ENCODE measurements around the gene NAALAD2. TPM values are rescaled to one million over a fixed set of nuclear protein-coding genes. Genes with fewer than 3 reads are reported as not detected.

The NAALAD2 gene
- total and polyA plus RNA-seq, 2 donors (not counting 1 experiment from before 2014, with no cell fraction given) = not detected

DNA sequence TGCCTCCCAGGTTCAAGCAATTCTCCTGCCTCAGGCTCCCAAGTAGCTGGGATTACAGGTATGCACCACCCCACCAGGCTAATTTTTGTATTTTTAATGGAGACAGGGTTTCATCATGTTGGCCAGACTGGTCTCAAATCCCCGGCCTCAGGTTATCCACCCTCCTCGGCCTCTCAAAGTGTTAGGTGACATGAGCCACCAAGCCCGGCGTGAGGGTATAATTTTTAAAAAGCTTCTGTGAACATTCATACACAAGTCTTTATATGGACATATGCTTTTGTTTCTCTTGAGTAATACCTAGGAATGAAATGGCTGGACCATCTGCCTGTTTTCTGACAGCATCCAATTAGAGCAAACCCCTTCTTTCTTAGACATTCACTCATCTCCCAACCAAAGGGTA, 14.3 kb upstream of the NAALAD2 start:
- H3K4me3 Mint-ChIP-seq = no peak overlapping the region

DNA sequence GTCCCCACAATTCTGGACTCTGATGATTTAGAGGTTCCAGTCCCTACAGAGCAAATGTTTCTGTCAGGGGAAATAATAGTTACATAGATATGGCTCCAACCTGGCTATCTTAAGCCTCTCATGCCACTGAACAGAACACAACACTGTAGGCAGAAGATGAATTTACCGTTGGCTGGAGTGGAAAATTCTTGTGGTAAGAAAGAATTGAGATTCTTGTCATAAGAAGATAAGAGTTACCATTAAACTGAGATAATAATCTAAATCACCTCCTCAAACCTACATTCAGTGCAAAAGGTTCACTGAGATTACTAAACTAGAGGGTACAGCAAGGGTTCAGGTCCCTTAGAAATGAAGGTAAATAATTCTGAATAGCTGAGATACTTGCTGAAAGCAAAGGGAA, 10.1 kb upstream of the NAALAD2 start:
- DNase-seq (no peak), ATAC-seq (ENCODE audit: low read depth) (no peak)
- Mint-ChIP-seq H3K4me1 (no peaks in the 10 kb centered on the region), H3K4me3 (no peak overlapping the region), H3K9me3 (ENCODE audit: insufficient read depth) (no peaks in the 10 kb centered on the region), H3K27me3 (peaks cover 6% of the 10 kb centered on the region), H3K27ac (no peak overlapping the region)
- Histone ChIP-seq H3K4me3 (ENCODE audit: control extremely low read depth in 1 of 5, extremely low read depth in 1 of 5, insufficient read depth in 1 of 5, low read depth in 2 of 5, low read length in 4 of 5) (no peak overlapping the region), H3K36me3 (replicated peaks in 1 of 2; ENCODE audit: control extremely low read depth in 1 of 2, control insufficient read depth in 1 of 2, extremely low read depth in 1 of 2, insufficient read depth in 2 of 2, low read length in 1 of 2) (no peaks in the 10 kb centered on the region), H3K9ac (ENCODE audit: low read length) (no peak overlapping the region), H3K4me1 (ENCODE audit: control insufficient read depth in 2 of 2, insufficient read depth in 2 of 2, low read length in 2 of 2) (no peaks in the 10 kb centered on the region), H4K20me1 (ENCODE audit: control insufficient read depth, insufficient read depth, low read length, poor library complexity, severe bottlenecking) (no peaks in the 10 kb centered on the region), H3K27ac (ENCODE audit: low read length in 2 of 2) (no peak overlapping the region), H2AFZ (ENCODE audit: insufficient read depth, low read depth, low read length, poor library complexity, severe bottlenecking) (no peak overlapping the region), H3K79me2 (ENCODE audit: control insufficient read depth, insufficient read depth, low read length) (no peaks in the 10 kb centered on the region), H3K27me3 (replicated peaks in 1 of 4; ENCODE audit: control extremely low read depth in 1 of 4, control insufficient read depth in 3 of 4, insufficient read depth in 4 of 4, low read length in 3 of 4) (no peaks in the 10 kb centered on the region), H3K9me3 (ENCODE audit: control extremely low read depth in 1 of 3, control insufficient read depth in 2 of 3, insufficient read depth in 1 of 3, low read length in 2 of 3) (no peaks in the 10 kb centered on the region), H3K4me2 (replicated peaks; ENCODE audit: low read depth, low read length, poor library complexity, severe bottlenecking) (no peak overlapping the region)
- TF ChIP-seq EZH2 (IDR thresholded peaks at IDR 0.05; ENCODE audit: borderline replicate concordance, insufficient read depth, low read depth, low read length, poor library complexity, severe bottlenecking) = no peak
- TF ChIP-seq, protein P1, sequence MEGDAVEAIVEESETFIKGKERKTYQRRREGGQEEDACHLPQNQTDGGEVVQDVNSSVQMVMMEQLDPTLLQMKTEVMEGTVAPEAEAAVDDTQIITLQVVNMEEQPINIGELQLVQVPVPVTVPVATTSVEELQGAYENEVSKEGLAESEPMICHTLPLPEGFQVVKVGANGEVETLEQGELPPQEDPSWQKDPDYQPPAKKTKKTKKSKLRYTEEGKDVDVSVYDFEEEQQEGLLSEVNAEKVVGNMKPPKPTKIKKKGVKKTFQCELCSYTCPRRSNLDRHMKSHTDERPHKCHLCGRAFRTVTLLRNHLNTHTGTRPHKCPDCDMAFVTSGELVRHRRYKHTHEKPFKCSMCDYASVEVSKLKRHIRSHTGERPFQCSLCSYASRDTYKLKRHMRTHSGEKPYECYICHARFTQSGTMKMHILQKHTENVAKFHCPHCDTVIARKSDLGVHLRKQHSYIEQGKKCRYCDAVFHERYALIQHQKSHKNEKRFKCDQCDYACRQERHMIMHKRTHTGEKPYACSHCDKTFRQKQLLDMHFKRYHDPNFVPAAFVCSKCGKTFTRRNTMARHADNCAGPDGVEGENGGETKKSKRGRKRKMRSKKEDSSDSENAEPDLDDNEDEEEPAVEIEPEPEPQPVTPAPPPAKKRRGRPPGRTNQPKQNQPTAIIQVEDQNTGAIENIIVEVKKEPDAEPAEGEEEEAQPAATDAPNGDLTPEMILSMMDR (IDR thresholded peaks at IDR 0.05) = no peak
- intact Hi-C loops (cut with micrococcal nuclease) = no loop called here
- ChIA-PET CTCF (no interaction called here), POLR2A (no interaction called here)
- WGBS (ENCODE audit: insufficient coverage) = no CpG with 5 or more reads among the region's 1 CpG

More for the DNA sequence above, 14.3 kb upstream of the NAALAD2 start:
- intact Hi-C loops (cut with micrococcal nuclease) = no loop called here
- H3K27ac Mint-ChIP-seq = no peak overlapping the region
- H3K9ac ChIP-seq (ENCODE audit: low read length) = no peak overlapping the region
- no peak overlapping the region for H3K27ac ChIP-seq (ENCODE audit: low read length in 2 of 2)
- no peak overlapping the region for H3K4me3 ChIP-seq (ENCODE audit: control extremely low read depth in 1 of 5, extremely low read depth in 1 of 5, insufficient read depth in 1 of 5, low read depth in 2 of 5, low read length in 4 of 5)
- no peaks in the 10 kb centered on the region for H4K20me1 ChIP-seq (ENCODE audit: control insufficient read depth, insufficient read depth, low read length, poor library complexity, severe bottlenecking)
- peaks cover 4% of the 10 kb centered on the region for H3K27me3 Mint-ChIP-seq
- no peaks in the 10 kb centered on the region for H3K79me2 ChIP-seq (ENCODE audit: control insufficient read depth, insufficient read depth, low read length)
- H3K9me3 Mint-ChIP-seq (ENCODE audit: insufficient read depth) = no peaks in the 10 kb centered on the region
- no peaks in the 10 kb centered on the region for H3K27me3 ChIP-seq (replicated peaks in 1 of 4; ENCODE audit: control extremely low read depth in 1 of 4, control insufficient read depth in 3 of 4, insufficient read depth in 4 of 4, low read length in 3 of 4)
- H3K9me3 ChIP-seq (ENCODE audit: control extremely low read depth in 1 of 3, control insufficient read depth in 2 of 3, insufficient read depth in 1 of 3, low read length in 2 of 3) = no peaks in the 10 kb centered on the region
- ChIA-PET POLR2A (no interaction called here), CTCF (no interaction called here)
- no CpG with 5 or more reads among the region's 4 CpGs for WGBS (ENCODE audit: insufficient coverage)
- H3K4me1 Mint-ChIP-seq = no peaks in the 10 kb centered on the region
- DNase-seq = no peak
- no peaks in the 10 kb centered on the region for H3K36me3 ChIP-seq (replicated peaks in 1 of 2; ENCODE audit: control extremely low read depth in 1 of 2, control insufficient read depth in 1 of 2, extremely low read depth in 1 of 2, insufficient read depth in 2 of 2, low read length in 1 of 2)
- no peaks in the 10 kb centered on the region for H3K4me1 ChIP-seq (ENCODE audit: control insufficient read depth in 2 of 2, insufficient read depth in 2 of 2, low read length in 2 of 2)
- no peak for ATAC-seq (ENCODE audit: low read depth)
- H2AFZ ChIP-seq (ENCODE audit: insufficient read depth, low read depth, low read length, poor library complexity, severe bottlenecking) = no peak overlapping the region
- TF ChIP-seq, protein P1 (IDR thresholded peaks at IDR 0.05) = no peak
- no peak for TF ChIP-seq EZH2 (IDR thresholded peaks at IDR 0.05; ENCODE audit: borderline replicate concordance, insufficient read depth, low read depth, low read length, poor library complexity, severe bottlenecking)
- no peak overlapping the region for H3K4me2 ChIP-seq (replicated peaks; ENCODE audit: low read depth, low read length, poor library complexity, severe bottlenecking)

Measured in B cell (primary cell).